ENCODE measurements around the gene NDRG3.

DNA sequence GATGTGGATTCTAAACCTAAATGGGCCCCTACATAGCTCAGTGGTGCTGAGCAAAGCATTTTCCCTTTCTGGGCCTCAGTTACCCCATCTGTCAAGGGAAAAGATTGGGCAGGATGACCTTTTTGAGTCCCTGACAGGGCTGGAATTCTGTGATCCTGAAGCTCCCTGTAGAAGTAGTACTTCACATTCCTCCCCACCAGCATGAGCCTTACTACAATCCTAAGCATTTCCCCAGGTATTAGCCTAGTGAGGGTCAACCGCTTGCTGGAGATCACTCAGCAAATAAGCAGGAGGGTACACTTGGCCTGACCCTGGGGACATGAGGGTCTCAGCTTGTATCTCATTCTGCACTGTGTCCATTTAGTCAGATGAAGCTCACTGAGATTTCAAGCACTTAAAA, 13.4 kb downstream of the NDRG3 start:
- TF ChIP-seq, protein P1, sequence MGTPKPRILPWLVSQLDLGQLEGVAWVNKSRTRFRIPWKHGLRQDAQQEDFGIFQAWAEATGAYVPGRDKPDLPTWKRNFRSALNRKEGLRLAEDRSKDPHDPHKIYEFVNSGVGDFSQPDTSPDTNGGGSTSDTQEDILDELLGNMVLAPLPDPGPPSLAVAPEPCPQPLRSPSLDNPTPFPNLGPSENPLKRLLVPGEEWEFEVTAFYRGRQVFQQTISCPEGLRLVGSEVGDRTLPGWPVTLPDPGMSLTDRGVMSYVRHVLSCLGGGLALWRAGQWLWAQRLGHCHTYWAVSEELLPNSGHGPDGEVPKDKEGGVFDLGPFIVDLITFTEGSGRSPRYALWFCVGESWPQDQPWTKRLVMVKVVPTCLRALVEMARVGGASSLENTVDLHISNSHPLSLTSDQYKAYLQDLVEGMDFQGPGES (IDR thresholded peaks at IDR 0.05) = no peak
- TF ChIP-seq GABPA (IDR thresholded peaks at IDR 0.05; ENCODE audit: low read depth) = no peak
- TF ChIP-seq, protein P2, sequence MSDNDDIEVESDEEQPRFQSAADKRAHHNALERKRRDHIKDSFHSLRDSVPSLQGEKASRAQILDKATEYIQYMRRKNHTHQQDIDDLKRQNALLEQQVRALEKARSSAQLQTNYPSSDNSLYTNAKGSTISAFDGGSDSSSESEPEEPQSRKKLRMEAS (IDR thresholded peaks at IDR 0.05; ENCODE audit: low read depth, low read length) = no peak
- no peak for TF ChIP-seq YY1 (IDR thresholded peaks at IDR 0.05; ENCODE audit: low read depth, low read length)
- no peak for TF ChIP-seq SIN3A (IDR thresholded peaks at IDR 0.05; ENCODE audit: low read depth, low read length)
- TF ChIP-seq, protein P3, sequence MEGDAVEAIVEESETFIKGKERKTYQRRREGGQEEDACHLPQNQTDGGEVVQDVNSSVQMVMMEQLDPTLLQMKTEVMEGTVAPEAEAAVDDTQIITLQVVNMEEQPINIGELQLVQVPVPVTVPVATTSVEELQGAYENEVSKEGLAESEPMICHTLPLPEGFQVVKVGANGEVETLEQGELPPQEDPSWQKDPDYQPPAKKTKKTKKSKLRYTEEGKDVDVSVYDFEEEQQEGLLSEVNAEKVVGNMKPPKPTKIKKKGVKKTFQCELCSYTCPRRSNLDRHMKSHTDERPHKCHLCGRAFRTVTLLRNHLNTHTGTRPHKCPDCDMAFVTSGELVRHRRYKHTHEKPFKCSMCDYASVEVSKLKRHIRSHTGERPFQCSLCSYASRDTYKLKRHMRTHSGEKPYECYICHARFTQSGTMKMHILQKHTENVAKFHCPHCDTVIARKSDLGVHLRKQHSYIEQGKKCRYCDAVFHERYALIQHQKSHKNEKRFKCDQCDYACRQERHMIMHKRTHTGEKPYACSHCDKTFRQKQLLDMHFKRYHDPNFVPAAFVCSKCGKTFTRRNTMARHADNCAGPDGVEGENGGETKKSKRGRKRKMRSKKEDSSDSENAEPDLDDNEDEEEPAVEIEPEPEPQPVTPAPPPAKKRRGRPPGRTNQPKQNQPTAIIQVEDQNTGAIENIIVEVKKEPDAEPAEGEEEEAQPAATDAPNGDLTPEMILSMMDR (IDR thresholded peaks at IDR 0.05 in 2 of 3, conservative IDR thresholded peaks at IDR 0.05 in 1 of 3; ENCODE audit: control insufficient read depth in 2 of 3, extremely low read depth in 1 of 3, insufficient read depth in 1 of 3, low read depth in 3 of 3, low read length in 3 of 3) = no peak
- TF ChIP-seq ZZZ3 (IDR thresholded peaks at IDR 0.05; ENCODE audit: control insufficient read depth, insufficient read length, low read depth) = no peak
